ENCODE results near the gene RPS6KA3. TPM values are rescaled to one million over a fixed set of nuclear protein-coding genes. Genes with fewer than 3 reads are reported as not detected.
"Not testable (repeated sequence)": the region's sequence is repeated elsewhere in the genome, so short reads cannot be mapped to it uniquely, and the experiment has no call there.

Gene RPS6KA3
- polyA plus RNA-seq, 1 donor: 42.7 TPM

- peak; percentile 43 for DNase-seq
Measured at GRCh38 chrX:20265221-20265725, 1.4 kb downstream of the RPS6KA3 start.

GRCh38 chrX:20263474-20263873 is 3.2 kb downstream of the RPS6KA3 start:
- no peak for DNase-seq

- no peak for DNase-seq
Measured at GRCh38 chrX:20260885-20261284, 5.8 kb downstream of the RPS6KA3 start.

- no peak for DNase-seq
Measured at GRCh38 chrX:20254712-20255299, 11.9 kb downstream of the RPS6KA3 start.

GRCh38 chrX:20253232-20253543 is 13.5 kb downstream of the RPS6KA3 start:
- DNase-seq: no peak

- DNase-seq: no peak
Measured at GRCh38 chrX:20252381-20253231, 14.1 kb downstream of the RPS6KA3 start.

GRCh38 chrX:20251691-20252090 is 15.0 kb downstream of the RPS6KA3 start:
- no peak for DNase-seq

- DNase-seq: not testable (repeated sequence)
Measured at GRCh38 chrX:20250146-20250545, 16.6 kb downstream of the RPS6KA3 start.

GRCh38 chrX:20248592-20249192 is 18.0 kb downstream of the RPS6KA3 start:
- DNase-seq: no peak

- DNase-seq: peak; percentile 45
Measured at GRCh38 chrX:20244931-20245330, 21.8 kb downstream of the RPS6KA3 start.

GRCh38 chrX:20240201-20240600 is 26.5 kb downstream of the RPS6KA3 start:
- DNase-seq: no peak

GRCh38 chrX:20237864-20238263 is 28.8 kb downstream of the RPS6KA3 start:
- DNase-seq: no peak

GRCh38 chrX:20235755-20236154 is 31.0 kb downstream of the RPS6KA3 start:
- DNase-seq: no peak

- DNase-seq: no peak
Measured at GRCh38 chrX:20233336-20233735, 33.4 kb downstream of the RPS6KA3 start.

GRCh38 chrX:20231598-20231997 is 35.1 kb downstream of the RPS6KA3 start:
- no peak for DNase-seq

GRCh38 chrX:20230406-20230805 is 36.3 kb downstream of the RPS6KA3 start:
- DNase-seq: no peak

- DNase-seq: no peak
Measured at GRCh38 chrX:20229155-20229554, 37.6 kb downstream of the RPS6KA3 start.

GRCh38 chrX:20228245-20228644 is 38.5 kb downstream of the RPS6KA3 start:
- no peak for DNase-seq

GRCh38 chrX:20227116-20227515 is 39.6 kb downstream of the RPS6KA3 start:
- DNase-seq: no peak

- no peak for DNase-seq
Measured at GRCh38 chrX:20225488-20225833, 41.2 kb downstream of the RPS6KA3 start.

GRCh38 chrX:20224814-20225487 is 41.8 kb downstream of the RPS6KA3 start:
- DNase-seq: no peak

GRCh38 chrX:20221902-20222301 is 44.8 kb downstream of the RPS6KA3 start:
- no peak for DNase-seq

- peak; percentile 10 for DNase-seq
Measured at GRCh38 chrX:20218836-20219505, 47.7 kb downstream of the RPS6KA3 start.
